ENCODE data around the gene ACKR1.

Gene ACKR1

GRCh38 chr1:159223004-159223403 is 18.3 kb downstream of the ACKR1 start:
- DNase-seq, result no peak

DNA sequence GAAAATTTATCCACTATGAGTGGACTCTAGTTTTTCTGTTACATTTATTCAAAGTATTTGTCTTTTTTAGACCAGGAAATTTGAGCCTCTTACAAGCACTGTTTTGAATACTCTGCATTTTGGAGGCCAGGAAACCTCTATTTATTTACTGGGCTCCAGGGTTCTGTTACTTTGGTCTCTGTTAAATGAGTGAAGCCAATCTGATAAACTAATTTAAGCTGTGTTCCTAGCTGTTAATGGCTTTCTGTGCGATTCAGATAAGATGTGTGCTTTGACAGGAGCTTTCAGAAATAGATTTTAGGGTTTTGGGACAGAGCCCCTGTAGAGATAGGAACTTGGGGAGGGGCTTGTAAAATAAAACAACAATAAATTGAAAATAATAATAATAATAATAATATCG is 23.9 kb downstream of the ACKR1 start:
- DNase-seq, result no peak

- DNase-seq, result no peak
Observed at GRCh38 chr1:159229260-159229885, 24.7 kb downstream of the ACKR1 start.

DNA sequence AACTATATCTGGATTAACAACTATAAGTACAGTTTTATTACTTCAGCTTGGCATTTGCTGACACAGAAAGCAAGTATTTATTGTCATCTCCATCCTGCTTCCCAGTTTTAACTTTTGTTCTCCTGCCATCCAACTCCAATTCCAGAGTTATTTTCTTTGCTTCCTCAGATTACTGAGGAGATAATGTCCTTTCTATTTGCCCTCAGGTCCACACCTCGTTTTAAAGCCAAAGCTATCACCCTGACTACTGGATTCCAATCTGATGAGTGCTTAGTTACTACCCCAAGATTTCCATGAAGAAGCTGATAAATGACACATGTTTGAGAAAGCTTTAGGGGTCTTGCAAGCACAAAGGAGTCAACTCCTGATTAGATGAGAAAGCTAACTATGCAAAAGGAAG is 25.2 kb downstream of the ACKR1 start:
- DNase-seq, result no peak

DNA sequence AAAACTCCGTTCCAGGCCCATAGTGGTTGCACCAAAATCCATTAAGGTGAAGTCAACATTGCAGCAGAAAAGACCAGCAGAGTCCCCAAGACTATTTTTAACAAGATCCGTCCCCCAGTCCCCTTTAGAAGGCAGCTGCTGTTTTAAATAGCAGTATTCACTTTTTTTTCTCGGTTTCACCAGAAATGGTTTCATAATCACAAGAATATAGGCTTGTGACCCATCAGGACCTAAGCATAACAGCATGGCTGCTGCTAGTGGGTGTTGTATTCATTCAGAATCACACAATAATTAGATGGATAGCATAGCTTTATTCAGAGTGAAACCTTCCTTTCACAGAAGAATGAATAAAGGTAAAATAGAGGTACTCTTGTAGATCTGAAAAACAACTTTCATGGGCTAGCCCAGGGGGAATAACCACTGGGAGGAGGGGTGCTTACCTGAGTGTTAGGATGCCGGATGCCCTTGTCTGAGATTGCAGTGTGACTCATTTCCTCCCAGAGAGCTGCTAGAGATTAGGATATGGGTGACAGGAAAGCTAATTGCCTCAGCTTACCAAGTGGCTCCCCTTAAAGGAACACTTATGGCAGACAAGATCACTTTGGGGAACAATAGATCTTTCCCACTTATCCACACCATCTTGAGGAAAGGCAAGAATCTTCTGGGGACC is 35.0 kb downstream of the ACKR1 start:
- no peak for DNase-seq

- DNase-seq, result no peak
Observed at GRCh38 chr1:159247266-159247665, 42.6 kb downstream of the ACKR1 start.

DNA sequence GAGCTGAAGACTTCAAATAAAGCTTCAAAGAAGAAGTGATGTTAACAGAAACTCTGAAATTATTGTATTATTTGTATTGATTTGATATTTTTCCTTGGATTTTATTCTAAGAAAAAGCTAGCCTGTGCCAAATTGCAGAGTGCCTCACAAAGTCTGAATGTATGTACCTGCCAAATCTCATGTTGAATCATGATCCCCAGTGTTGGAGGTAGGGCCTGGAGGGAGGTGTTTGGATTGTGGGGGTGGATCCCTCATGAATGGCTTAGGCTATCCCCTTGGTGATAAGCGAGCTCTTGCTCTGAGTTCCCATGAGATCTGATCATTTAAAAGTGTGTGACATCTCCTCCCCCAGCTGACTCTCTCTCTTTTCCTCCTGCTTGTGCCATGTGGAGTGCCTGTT is 43.6 kb downstream of the ACKR1 start:
- no peak for DNase-seq

- DNase-seq, result no peak
Observed at GRCh38 chr1:159250638-159251216, 46.1 kb downstream of the ACKR1 start.
